Endothelial cell of umbilical vein (primary cell): Measurements from ENCODE around the gene TLN1. TPM values are rescaled to one million over a fixed set of nuclear protein-coding genes. Genes with fewer than 3 reads are reported as not detected.

ENCODE experiments used
- BruUV-seq: library from RNA; stranded (reverse); fragments of 400-500 nt; replicated peaks from 2 replicates; lab custom pipeline; 2021; lab: Mats Ljungman, UMichigan
- CTCF ChIA-PET: fragments of 300-600, 350-600 bp; sonication (Branson Sonifier 250); formaldehyde crosslinking; loops from one replicate; lab custom pipeline; 2021; ENCODE audit warnings: antibody characterized with exemption, inconsistent platforms; lab: Charles Lee
- POLR2A ChIA-PET: fragments of 300-600, 350-600 bp; sonication (Branson Sonifier 250); formaldehyde crosslinking; loops from one replicate; lab custom pipeline; 2021; ENCODE audit warnings: antibody characterized with exemption, inconsistent platforms; lab: Charles Lee
- DNase-seq: peaks from one replicate; pipeline ENCODE4 v3.0.0-alpha.2; 2011; ENCODE audit warnings: low read depth, low spot score
- FAIRE-seq: peaks from 2 replicates; lab custom pipeline; 2011; peaks lifted over from hg19 to GRCh38; lab: Jason Lieb, UNC
- H2AFZ ChIP-seq: 2 replicates; pipeline ENCODE4 v1.6.0; 2012; ENCODE audit warnings: low read depth, low read length, control low read depth, inconsistent platforms
- H3K27ac ChIP-seq: 2 replicates; pipeline ENCODE4 v1.5.1; 2011; ENCODE audit warnings: low read depth, mild to moderate bottlenecking, control low read depth, low read length, moderate library complexity; ENCODE audit not compliant: insufficient read depth
- H3K27me3 ChIP-seq, 2 experiments: 2 replicates each; pipeline versions ENCODE4 v1.6.0 to v1.6.1; 2011; ENCODE audit warnings: low read length in 2 of 2, mixed read lengths in 1 of 2; ENCODE audit not compliant: control insufficient read depth in 2 of 2, insufficient read depth in 2 of 2
- H3K36me3 ChIP-seq, 2 experiments: 2 replicates in 1 of 2; 3 replicates in 1 of 2; pipeline ENCODE4 v1.5.1; 2011; ENCODE audit warnings: low read length in 2 of 2, mild to moderate bottlenecking in 1 of 2, moderate library complexity in 1 of 2; ENCODE audit not compliant: control insufficient read depth in 2 of 2, insufficient read depth in 2 of 2; ENCODE audit errors: extremely low read depth in 1 of 2
- H3K4me1 ChIP-seq: 3 replicates; pipeline ENCODE4 v1.5.1; 2011; ENCODE audit warnings: mild to moderate bottlenecking, low read length; ENCODE audit not compliant: control insufficient read depth, insufficient read depth; ENCODE audit errors: extremely low read depth
- H3K4me2 ChIP-seq: 2 replicates; pipeline ENCODE4 v1.6.1; 2011; ENCODE audit warnings: low read length, control low read depth, mixed read lengths; ENCODE audit not compliant: insufficient read depth
- H3K4me3 ChIP-seq, 3 experiments: fragments of 200-600 bp in 1 of 3; sonication (generic), shearing (Covaris generic) in 1 of 3; replicated peaks in 1 of 3; 2 replicates each; pipeline ENCODE4 v1.5.1; 2011 to 2016; ENCODE audit warnings: control low read depth in 3 of 3, low read length in 3 of 3, mild to moderate bottlenecking in 2 of 3, inconsistent platforms in 1 of 3, low read depth in 1 of 3, moderate library complexity in 1 of 3; ENCODE audit not compliant: insufficient read depth in 1 of 3
- H3K79me2 ChIP-seq: 2 replicates; pipeline ENCODE4 v1.6.0; 2012; ENCODE audit warnings: low read length, inconsistent platforms; ENCODE audit not compliant: control insufficient read depth, insufficient read depth
- H3K9ac ChIP-seq: replicated peaks from 2 replicates; pipeline ENCODE3; 2011; ENCODE audit warnings: low read length, control low read depth; ENCODE audit not compliant: insufficient read depth; ENCODE audit errors: extremely low read depth
- H3K9me1 ChIP-seq: replicated peaks from 3 replicates; pipeline ENCODE4 v1.6.0; 2011; ENCODE audit warnings: mild to moderate bottlenecking, low read length; ENCODE audit not compliant: control insufficient read depth, insufficient read depth; ENCODE audit errors: extremely low read depth
- H3K9me3 ChIP-seq: replicated peaks from 2 replicates; pipeline ENCODE4 v1.5.1; 2012; ENCODE audit warnings: low read length, inconsistent platforms; ENCODE audit not compliant: control insufficient read depth, insufficient read depth
- H4K20me1 ChIP-seq: replicated peaks from 2 replicates; pipeline ENCODE3; 2011; ENCODE audit warnings: mild to moderate bottlenecking, low read length; ENCODE audit not compliant: control insufficient read depth, insufficient read depth; ENCODE audit errors: extremely low read depth
- EZH2 ChIP-seq: IDR thresholded peaks from 2 replicates; pipeline ENCODE4 v1.6.1; 2012; ENCODE audit warnings: borderline replicate concordance, low read depth, mild to moderate bottlenecking, moderate library complexity, low read length, inconsistent platforms; ENCODE audit not compliant: severe bottlenecking
- FOS ChIP-seq: IDR thresholded peaks from 2 replicates; pipeline ENCODE4 v1.6.1; 2011; ENCODE audit warnings: mild to moderate bottlenecking, low read length, moderate library complexity, borderline replicate concordance; ENCODE audit not compliant: insufficient read depth
- GATA2 ChIP-seq: IDR thresholded peaks from 2 replicates; pipeline ENCODE4 v1.7.0; 2011; ENCODE audit warnings: low read depth, mild to moderate bottlenecking, moderate library complexity, mixed read lengths, low read length; ENCODE audit not compliant: insufficient read length, insufficient read depth
- JUN ChIP-seq: IDR thresholded peaks from 2 replicates; pipeline ENCODE4 v1.6.1; 2011; ENCODE audit warnings: borderline replicate concordance, low read depth; ENCODE audit not compliant: insufficient read length, insufficient read depth
- MYC ChIP-seq: IDR thresholded peaks from one replicate; pipeline ENCODE4 v1.6.1; 2011; ENCODE audit warnings: mild to moderate bottlenecking, low read depth, low read length
- POLR2AphosphoS5 ChIP-seq: IDR thresholded peaks from 2 replicates; pipeline ENCODE4 v1.6.1; 2012; ENCODE audit warnings: low read depth, mild to moderate bottlenecking, control low read depth, low read length, moderate library complexity; ENCODE audit not compliant: insufficient read depth
- dilution Hi-C: fragments of 300-500 bp; cut with MboI; formaldehyde crosslinking; loops from one replicate; pipeline ENCODE4 v1.15.0; 2019; ENCODE audit warnings: low sequenced_read_pairs; ENCODE audit not compliant: extremely low pct_ligation_motif_present
- intact Hi-C: fragments of 100-400 bp; cut with micrococcal nuclease; formaldehyde crosslinking; loops from one replicate; pipeline ENCODE4 v1.10.0; 2022
- polyA plus RNA-seq, 4 experiments: library from polyadenylated mRNA; depleted of rRNA in 3 of 4; stranded (reverse) in 3 of 4; unstranded in 1 of 4; fragments of >200 nt; gene quantifications; 2 replicates each; pipeline versions ENCODE4 v1.2.1 to v1.2.3, GENCODE V29; 2011 to 2012; ENCODE audit warnings: missing spikeins in 1 of 4
- total RNA-seq: library from RNA; stranded (reverse); gene quantifications from 2 replicates; pipeline ENCODE4 v1.2.3, GENCODE V29; 2021

Gene TLN1
- total and polyA plus RNA-seq, 2 donors (not counting 3 experiments of a cell fraction or from before 2014, with no cell fraction given) = 120 to 450 TPM

DNA sequence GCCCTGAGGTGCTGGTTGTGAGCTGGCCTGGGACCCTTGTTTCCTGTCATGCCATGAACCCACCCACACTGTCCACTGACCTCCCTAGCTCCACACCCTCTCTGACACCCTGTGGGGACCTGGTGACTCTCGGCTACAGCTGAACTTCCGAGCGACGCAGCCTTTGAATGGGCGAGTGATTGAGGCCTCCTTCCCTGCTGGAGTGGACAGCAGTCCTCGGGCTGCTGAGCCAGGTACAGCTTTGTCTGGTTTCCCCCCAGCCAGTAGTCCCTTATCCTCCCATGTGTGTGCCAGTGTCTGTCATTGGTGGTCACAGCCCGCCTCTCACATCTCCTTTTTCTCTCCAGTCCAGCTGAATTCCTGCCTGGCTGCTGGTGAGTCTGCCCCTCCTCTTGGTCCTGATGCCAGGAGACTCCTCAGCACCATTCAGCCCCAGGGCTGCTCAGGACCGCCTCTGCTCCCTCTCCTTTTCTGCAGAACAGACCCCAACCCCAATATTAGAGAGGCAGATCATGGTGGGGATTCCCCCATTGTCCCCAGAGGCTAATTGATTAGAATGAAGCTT is 52.1 kb downstream of the TLN1 start:
- TF ChIP-seq MYC (no peak), POLR2AphosphoS5 (no peak), EZH2 (no peak), FOS (no peak), GATA2 (no peak)
- dilution Hi-C loops = no loop called here
- peaks cover 5% of the 10 kb centered on the region for H3K4me1 ChIP-seq

DNA sequence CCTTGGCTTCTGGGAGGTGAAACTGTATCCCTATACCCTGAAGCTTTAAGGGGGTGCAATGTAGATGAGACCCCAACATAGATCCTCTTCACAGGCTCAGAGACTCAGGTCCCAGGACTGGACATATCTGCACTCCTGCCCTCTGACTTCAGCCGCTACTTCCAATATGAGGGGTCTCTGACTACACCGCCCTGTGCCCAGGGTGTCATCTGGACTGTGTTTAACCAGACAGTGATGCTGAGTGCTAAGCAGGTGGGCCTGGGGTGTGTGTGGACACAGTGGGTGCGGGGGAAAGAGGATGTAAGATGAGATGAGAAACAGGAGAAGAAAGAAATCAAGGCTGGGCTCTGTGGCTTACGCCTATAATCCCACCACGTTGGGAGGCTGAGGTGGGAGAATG is 52.9 kb downstream of the TLN1 start:
- H3K79me2 ChIP-seq = no peaks in the 10 kb centered on the region
- no peak overlapping the region for H3K4me3 ChIP-seq
- no peak for DNase-seq
- no peaks in the 10 kb centered on the region for H4K20me1 ChIP-seq
- H3K27me3 ChIP-seq = peaks cover 3 to 8% of the 10 kb centered on the region in 2 experiments
- no TSS peak for BruUV-seq
- intact Hi-C loops = no loop called here
- no peak overlapping the region for H3K27ac ChIP-seq
- no peak overlapping the region for H3K4me2 ChIP-seq
- H3K9me1 ChIP-seq = no peaks in the 10 kb centered on the region
- H2AFZ ChIP-seq = no peak overlapping the region
- TF ChIP-seq GATA2 (no peak), JUN (no peak)
- ChIA-PET POLR2A (interaction anchor here (0.6 kb wide), 1 partner anchor 62 kb away, joined by 3 read pairs; no protein-coding TSS in a partner anchor), CTCF (interaction anchor here (1.7 to 1.8 kb wide), 2 partner anchors 10 to 18 kb away, joined by 6 to 9 read pairs; no protein-coding TSS in a partner anchor)
- peaks cover 5% of the 10 kb centered on the region for H3K4me1 ChIP-seq
- peaks cover 2 to 13% of the 10 kb centered on the region in 2 experiments for H3K36me3 ChIP-seq
- dilution Hi-C loops = no loop called here
- no peak overlapping the region for H3K9ac ChIP-seq
- H3K9me3 ChIP-seq = no peaks in the 10 kb centered on the region
- no peak for FAIRE-seq

More for the DNA sequence above, 52.1 kb downstream of the TLN1 start:
- H3K4me3 ChIP-seq = no peak overlapping the region
- FAIRE-seq (no peak), DNase-seq (no peak)
- ChIA-PET POLR2A (interaction anchor here (0.6 to 1.1 kb wide), 2 partner anchors 11 to 62 kb away, joined by 3 to 4 read pairs; no protein-coding TSS in a partner anchor), CTCF (interaction anchor here (0.7 to 1.8 kb wide), 5 partner anchors 9 to 76 kb away, joined by 3 to 9 read pairs (median 3); partner anchors contain the start of genes ARHGEF39, CREB3 and TLN1)
- no peaks in the 10 kb centered on the region for H4K20me1 ChIP-seq
- no peak overlapping the region for H3K9ac ChIP-seq
- no peaks in the 10 kb centered on the region for H3K9me1 ChIP-seq
- no TSS peak for BruUV-seq
- H3K27me3 ChIP-seq = peaks cover 0 to 4% of the 10 kb centered on the region in 2 experiments
- H2AFZ ChIP-seq = no peak overlapping the region
- no peaks in the 10 kb centered on the region for H3K79me2 ChIP-seq
- no peak overlapping the region for H3K27ac ChIP-seq
- intact Hi-C loops = no loop called here
- peaks cover 3 to 16% of the 10 kb centered on the region in 2 experiments for H3K36me3 ChIP-seq
- no peak overlapping the region for H3K4me2 ChIP-seq
- H3K9me3 ChIP-seq = no peaks in the 10 kb centered on the region
